ENCODE measurements around the gene COL27A1.

DNA sequence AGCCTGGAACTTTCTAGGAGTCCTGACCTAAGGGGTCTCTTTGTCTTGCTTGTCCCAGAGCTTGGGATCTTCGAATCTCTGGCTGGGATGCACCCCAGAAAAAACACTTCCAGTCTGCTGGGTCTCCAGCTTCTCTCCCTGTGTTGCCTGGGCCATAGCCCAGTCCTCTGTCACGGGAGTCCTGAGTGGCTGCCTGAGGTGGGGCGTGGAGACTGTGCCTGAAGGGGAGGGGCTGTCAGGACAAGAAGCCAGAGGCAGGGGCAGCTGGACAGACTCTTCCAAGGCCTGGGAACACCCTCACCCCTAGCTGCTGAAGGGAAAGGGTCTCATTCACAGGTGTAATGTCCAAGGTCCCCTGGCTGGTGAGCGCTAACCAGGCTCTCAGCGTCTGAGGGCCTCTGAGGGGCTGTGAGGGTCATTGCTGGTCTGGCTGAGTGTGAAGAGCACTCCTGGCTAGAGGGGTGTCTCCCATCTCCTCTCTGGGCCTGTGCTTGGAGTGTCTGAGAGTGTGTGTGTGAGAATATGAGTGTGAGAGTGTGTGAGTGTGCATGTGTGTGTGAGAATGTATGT is 20.4 kb upstream of the COL27A1 start:
- TF ChIP-seq, protein P1, sequence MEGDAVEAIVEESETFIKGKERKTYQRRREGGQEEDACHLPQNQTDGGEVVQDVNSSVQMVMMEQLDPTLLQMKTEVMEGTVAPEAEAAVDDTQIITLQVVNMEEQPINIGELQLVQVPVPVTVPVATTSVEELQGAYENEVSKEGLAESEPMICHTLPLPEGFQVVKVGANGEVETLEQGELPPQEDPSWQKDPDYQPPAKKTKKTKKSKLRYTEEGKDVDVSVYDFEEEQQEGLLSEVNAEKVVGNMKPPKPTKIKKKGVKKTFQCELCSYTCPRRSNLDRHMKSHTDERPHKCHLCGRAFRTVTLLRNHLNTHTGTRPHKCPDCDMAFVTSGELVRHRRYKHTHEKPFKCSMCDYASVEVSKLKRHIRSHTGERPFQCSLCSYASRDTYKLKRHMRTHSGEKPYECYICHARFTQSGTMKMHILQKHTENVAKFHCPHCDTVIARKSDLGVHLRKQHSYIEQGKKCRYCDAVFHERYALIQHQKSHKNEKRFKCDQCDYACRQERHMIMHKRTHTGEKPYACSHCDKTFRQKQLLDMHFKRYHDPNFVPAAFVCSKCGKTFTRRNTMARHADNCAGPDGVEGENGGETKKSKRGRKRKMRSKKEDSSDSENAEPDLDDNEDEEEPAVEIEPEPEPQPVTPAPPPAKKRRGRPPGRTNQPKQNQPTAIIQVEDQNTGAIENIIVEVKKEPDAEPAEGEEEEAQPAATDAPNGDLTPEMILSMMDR (IDR thresholded peaks at IDR 0.05 in 2 of 3, conservative IDR thresholded peaks at IDR 0.05 in 1 of 3; ENCODE audit: borderline replicate concordance in 1 of 3, insufficient read depth in 1 of 3, low read depth in 2 of 3, low read length in 2 of 3): no peak
- TF ChIP-seq, protein P2, sequence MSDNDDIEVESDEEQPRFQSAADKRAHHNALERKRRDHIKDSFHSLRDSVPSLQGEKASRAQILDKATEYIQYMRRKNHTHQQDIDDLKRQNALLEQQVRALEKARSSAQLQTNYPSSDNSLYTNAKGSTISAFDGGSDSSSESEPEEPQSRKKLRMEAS (IDR thresholded peaks at IDR 0.05): no peak
- TF ChIP-seq, protein P3, sequence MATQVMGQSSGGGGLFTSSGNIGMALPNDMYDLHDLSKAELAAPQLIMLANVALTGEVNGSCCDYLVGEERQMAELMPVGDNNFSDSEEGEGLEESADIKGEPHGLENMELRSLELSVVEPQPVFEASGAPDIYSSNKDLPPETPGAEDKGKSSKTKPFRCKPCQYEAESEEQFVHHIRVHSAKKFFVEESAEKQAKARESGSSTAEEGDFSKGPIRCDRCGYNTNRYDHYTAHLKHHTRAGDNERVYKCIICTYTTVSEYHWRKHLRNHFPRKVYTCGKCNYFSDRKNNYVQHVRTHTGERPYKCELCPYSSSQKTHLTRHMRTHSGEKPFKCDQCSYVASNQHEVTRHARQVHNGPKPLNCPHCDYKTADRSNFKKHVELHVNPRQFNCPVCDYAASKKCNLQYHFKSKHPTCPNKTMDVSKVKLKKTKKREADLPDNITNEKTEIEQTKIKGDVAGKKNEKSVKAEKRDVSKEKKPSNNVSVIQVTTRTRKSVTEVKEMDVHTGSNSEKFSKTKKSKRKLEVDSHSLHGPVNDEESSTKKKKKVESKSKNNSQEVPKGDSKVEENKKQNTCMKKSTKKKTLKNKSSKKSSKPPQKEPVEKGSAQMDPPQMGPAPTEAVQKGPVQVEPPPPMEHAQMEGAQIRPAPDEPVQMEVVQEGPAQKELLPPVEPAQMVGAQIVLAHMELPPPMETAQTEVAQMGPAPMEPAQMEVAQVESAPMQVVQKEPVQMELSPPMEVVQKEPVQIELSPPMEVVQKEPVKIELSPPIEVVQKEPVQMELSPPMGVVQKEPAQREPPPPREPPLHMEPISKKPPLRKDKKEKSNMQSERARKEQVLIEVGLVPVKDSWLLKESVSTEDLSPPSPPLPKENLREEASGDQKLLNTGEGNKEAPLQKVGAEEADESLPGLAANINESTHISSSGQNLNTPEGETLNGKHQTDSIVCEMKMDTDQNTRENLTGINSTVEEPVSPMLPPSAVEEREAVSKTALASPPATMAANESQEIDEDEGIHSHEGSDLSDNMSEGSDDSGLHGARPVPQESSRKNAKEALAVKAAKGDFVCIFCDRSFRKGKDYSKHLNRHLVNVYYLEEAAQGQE (IDR thresholded peaks at IDR 0.05; ENCODE audit: low read depth): no peak
- TF ChIP-seq POLR2A (IDR thresholded peaks at IDR 0.05; ENCODE audit: borderline replicate concordance, extremely low read depth, insufficient read depth, insufficient read length) (no peak), JUND (IDR thresholded peaks at IDR 0.05) (no peak), SP1 (IDR thresholded peaks at IDR 0.05; ENCODE audit: low read depth) (no peak), EZH2 (IDR thresholded peaks at IDR 0.05) (no peak), RAD21 (IDR thresholded peaks at IDR 0.05; ENCODE audit: low read depth) (no peak)

Data from HCT116 (cell line).